Stimulated activated CD8-positive, alpha-beta memory T cell treated with anti-CD3 and anti-CD28 coated beads, Interleukin-4, amount 100 ng/mL, for 24 hours (primary cell): ENCODE results near the gene RUNX2.

Experiments used
- DNase-seq: peaks from one replicate; pipeline ENCODE4 v3.0.0-alpha.2; 2020; ENCODE audit warnings: low read depth

The RUNX2 gene

DNA sequence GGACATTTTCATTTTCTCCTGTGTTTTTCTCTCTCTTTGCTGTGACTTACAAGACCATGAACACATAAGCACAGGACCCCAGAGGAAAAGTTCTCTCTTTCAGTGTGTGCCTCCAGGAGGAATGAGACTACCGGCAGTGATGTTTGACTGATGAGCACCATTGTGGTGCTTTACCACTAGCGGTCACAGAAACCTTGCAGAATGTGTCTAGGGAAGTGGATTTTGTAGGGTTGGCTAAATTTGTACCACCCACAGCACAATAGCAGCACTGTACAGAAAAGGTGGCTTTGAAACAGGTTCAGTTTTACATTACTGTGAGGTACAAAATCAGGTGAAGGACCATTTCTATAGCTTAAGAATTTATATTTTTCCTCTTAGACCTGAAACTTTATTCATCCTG, 351.5 kb downstream of the RUNX2 start:
- DNase-seq, result no peak

DNA sequence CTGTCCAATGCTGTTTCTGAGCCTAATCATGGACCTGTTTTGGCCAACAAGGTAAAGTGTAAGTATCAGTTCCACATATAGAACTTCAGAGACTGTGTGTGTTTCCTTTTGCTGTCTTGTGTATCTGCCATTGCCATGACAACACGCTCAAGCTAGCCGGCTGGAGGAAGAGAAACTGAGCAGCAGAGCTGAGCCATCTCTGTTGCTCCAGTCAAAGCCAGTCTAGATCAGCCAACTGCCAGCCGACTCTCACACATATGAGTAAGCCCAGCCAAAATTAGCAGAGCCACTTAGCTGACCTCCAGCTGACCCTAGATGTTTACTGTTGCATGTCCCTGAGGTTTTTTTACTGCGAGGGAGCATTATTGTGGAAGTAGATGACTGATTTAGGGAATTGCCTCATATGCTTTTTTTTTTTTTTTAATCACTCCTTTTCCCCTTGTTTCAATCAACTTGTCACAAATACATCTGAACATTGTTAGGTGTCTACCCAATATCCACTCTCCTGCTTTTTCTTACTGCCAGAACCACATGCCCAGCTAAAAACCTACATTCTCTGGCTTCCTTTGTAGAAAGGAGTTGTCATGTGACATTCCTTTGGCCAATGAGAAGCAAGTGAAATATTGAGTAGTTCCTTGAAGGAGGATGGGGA, 353.9 kb downstream of the RUNX2 start:
- no peak for DNase-seq

DNA sequence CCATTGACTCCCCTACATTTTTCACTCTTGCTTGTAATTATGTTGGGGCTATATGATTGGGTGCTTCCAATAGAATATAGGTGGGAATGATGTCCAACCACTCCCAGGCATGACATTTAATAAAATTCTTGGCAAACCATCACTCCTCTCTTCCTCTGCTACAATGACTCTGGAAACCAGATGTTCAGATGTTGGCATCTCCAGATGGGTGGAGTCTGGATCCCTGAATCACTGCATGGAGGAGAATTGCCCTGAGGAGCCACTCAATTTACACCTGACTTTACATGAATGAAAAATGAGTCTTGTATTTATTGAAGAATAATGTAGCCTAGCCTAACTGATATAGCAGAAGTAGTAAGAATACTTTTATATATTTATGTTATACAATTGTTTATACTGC, 356.3 kb downstream of the RUNX2 start:
- no peak for DNase-seq

DNA sequence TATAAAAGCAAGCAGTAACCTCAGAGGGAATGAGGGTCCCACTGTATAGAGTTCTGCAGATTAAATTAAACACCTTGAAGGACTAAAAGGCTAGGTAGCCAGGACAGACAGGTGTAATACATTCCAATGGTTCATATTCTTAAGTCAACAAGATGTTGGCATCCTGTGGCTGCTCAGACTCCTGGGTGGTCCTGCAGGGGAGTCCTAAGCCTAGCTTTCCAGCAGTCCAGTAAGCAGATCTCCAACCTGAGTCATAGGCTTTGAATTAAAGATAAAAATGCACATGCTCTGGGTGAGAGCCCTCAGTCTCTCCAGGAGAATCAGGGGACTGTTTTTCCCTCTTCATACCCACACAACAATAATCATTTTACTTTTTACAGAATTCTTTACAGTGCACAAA, 356.9 kb downstream of the RUNX2 start:
- DNase-seq, result no peak

DNA sequence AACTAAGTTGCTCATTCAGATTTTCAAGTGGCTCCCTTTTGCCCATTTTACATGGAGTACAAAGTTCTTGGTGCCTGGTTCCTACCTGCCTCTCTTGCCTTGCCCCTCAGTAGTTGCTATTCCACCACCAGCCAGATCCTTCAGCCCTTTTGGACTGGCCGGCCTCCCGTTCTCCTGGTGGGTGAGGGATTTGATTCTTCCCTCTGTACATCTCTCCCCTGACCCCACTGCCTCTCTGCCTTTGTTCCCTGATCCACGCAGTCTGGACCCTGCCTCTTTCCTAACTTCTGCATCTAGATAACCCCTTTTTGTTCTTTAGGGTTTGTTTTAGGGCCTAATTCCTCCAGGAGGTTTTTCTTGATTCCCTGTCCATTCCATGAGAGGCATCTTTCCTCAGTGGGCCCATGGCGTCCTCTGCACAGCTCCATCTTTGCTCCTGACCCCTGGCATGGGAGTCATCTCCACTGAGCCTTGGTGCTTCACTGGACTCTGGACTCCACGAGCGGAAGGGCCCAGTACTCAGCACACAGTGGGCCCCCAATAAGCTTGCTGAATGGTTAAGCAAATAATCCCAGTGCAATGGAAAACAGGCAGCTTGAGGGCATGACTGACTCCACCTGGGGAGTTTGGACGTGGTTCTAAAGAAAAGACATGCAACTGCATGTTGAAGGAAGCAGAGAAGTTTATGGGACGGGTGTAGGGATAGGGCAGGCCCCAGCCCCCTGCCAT, 358.9 kb downstream of the RUNX2 start:
- DNase-seq, result no peak

DNA sequence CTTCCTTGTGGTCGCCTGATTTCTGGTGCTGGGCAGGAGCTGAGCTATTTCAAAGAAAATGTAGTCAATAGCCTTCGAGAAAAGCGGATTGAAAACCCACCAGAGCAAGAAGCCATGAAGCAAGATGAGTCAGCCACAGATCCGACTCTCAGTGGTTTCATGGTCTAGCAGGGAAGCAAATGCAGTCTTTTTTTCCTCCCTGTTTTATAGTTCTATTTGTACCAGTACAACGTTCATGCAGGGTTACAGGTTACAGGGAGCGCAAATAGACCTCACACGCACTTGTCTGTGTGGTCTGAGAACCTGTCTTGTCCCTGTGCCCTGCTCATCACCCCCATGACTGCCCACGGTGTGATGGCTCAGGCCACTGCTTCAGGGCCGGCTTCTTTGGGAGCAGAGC, 359.4 kb downstream of the RUNX2 start:
- no peak for DNase-seq

DNA sequence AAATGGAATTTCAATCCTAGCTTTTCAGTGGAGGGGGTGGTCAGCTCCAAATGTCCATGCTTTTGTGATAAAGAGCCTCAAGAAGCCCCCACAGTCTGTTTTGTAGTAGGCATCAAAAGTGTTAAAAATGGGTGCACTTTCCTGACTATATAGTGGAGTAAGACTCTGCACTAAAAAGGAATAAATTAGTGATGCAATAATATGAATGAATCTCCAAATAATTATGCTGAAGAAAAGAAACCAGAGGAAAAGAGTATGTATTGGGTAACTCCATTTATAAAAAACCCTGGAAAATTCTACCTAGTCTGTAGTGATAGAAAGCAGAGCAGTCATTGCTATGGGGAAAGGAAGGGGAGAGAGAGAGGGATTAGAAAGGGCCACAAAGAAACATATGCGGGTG, 360.1 kb downstream of the RUNX2 start:
- DNase-seq, result no peak

DNA sequence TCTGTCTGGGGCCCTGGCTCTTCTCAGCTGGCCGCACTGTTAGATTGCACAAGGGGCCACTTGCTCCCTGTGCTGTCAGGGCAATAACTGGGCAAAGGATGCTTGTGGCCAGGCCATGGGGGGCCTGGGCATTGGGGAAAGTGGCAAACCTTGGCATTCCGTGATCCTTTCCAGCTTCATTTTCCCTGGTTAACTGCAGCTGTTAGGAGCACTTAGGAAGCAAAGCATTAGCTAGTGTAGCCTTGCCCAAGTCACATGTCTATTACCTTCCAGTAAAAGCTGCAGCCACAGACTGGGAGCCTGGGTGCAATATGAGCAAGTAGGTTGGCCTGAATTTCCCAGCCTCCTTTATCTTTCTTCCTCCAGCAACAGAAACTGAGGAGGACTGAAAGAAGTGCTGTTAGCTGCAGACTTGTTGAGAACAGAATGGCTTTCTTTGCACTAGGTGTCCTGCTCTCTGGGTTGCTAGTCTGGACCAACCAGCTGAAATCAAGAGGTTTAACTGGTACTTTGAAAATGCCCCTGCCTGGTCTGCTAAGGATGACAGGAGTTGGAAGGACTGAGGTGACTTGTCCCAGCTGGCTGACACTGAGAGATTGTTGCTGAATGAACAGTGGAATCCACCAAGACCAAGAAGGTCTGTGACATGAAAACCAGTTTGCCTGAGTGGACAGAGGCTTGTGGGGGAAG, 361.9 kb downstream of the RUNX2 start:
- DNase-seq, result no peak

DNA sequence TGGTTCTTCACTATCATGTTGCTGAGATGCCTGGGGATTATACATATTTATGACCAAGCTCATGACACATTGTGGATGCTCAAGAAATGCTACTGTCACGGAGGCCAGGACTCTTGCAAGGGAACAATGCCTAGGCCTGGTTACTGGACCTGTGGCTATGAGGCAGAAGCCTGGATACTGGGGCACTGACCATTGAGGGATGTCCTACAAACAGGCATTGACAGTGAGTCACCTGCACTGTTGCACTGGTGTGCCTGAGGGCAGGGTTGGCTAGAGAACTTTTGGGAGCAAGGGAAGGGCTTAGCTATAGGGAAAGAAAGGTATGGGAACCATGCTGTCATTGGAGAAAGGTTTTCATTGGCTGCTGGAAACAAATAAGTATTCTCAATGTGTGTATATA, 362.7 kb downstream of the RUNX2 start:
- no peak for DNase-seq

DNA sequence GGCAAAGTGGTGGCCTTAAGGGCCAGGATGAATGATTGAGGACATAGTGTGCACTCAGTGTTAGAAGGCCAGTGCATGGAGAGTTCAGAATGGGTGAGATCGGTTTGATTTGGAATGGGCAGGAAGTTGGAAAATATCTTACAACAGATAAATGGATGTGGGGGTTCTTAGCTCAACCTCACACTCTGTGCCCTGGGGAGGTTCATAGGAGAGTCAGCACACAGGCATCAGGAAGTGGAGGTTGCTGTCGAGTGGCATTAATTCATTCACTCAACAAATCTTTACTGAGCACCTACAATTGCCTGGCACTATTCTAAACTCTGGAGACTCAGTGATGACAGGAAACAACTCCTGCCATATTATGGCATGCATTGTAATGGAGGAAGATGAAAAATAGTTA, 363.3 kb downstream of the RUNX2 start:
- no peak for DNase-seq

DNA sequence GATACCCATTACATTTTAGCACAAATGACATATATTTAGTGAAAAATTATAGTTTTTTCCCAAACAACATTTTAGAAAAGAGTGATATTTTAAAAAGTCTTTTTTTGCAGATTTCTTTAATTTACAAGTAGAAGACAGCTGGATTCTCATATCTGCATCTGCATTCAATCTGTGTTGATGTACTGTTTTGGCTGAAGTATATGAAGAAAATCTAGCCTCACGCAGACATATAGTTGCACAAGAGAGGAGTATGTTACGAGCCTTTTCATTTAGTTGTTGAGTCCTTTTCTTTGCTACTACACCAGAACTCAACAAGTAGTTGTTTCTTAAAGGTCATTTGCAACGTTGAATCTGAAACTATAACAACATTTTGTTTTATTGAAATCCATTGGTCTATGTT, 363.9 kb downstream of the RUNX2 start:
- DNase-seq, result no peak

DNA sequence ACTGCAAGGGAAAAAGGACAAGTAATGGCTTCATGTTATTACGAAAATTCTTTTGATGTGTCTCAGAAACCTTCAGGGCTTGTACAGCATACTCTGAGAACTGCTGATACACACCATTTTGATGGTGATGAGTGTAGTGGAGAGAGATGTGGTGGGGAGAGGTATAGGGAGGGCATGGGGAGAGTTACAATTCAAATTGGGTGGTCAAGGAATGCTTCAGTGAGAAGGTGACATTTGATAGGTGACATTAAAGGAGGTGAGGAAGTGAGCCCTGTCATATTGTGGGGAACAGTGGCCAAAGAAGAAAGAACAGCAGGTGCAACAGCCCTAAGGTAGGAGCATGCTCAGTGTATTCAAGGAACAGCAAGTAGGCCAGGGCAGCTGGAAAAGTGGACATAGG, 368.6 kb downstream of the RUNX2 start:
- no peak for DNase-seq

DNA sequence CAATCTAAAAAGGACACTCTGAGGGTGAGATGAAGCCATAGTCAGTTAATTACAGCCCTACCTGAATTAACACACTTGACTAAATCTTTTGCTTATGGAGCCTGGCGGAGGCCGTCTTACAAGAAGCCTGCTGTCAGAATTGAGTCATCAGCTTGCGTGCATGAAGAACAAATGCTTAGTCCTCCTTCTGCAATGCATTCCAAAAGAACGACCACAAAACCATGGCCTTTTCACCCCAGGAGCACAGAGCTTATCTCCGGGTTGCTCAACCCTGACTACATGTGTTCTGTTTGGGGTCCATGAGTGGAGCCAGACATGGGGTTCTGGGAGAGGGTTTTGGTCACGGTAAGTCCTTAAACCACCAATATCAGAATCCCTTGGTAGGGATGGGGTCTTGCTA, 369.5 kb downstream of the RUNX2 start:
- no peak for DNase-seq

DNA sequence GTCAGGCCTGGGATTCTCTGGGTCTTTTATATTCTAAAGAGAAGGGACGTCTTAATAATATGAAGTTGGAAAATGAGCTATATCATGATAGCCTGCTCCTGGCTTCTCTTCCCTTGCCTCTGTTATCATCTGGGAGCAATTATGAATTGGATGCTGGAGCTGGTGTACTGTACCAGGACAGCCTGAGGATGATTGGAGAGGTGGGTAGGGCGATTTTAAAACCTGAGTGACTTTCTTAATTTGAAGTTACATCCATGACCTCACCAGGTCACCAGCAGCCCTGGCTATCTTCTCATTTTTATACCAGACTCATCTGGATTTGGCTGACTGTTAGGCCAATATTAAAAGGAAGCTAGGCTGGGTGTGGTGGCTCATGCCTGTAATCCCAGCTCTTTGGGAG, 369.9 kb downstream of the RUNX2 start:
- no peak for DNase-seq

DNA sequence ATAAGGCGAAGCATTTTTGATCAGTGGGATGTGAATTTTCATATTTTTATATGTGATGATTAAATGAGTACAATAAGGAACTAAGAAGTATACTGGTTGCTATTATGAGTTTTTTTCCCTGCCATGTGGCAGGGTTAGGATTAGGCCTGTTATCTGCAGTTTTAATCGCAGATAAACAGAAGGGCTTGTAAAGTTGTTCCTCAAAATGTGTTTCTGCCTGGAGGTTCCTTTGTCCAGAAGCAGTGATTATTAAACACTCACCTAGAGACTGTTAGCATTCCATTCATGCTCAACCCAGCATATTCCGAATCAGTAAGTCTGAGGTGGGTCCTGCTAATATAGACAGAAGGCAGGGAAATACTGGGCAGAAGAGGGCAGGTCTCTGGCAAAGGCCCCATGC, 371.5 kb downstream of the RUNX2 start:
- DNase-seq, result no peak

DNA sequence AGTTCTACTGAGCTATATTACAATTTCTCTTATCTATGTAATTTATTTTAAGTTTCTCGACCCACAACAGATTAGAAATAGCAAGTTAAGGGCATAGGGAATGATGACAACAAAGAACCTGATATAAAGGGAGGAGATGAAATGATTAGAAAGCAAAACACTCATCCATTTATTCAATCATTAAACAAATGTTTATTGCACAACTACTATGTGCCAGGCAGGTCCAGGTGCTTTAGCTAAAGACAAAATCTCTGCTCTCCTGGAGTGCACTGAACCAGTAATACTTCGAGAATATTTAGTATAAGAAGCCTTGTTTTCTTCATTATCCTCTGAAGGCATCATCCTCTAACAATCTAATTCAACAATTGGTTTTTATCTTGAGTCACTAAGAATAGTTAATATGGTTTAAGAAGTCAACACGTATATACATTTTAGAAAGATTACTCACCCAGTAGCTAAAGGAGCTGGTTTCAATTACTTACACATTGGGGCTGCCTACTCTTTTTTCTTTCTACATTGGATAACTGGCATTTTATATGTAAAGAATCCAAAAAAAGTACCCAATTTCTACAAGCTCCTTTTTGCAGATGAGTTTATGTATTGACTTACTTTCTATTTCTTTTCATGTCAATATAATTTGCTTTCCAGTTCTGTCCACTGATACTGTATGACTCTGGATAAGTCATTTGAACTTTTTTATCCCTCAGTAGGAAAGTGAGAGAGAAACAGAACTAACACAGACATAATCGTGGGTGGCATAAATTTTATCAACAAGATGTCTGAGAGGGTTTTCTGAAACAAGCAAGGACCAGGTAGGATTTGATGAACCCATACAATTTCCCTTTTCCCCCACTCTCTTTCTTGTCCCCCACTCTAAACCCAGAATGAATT, 375.0 kb downstream of the RUNX2 start:
- no peak for DNase-seq

DNA sequence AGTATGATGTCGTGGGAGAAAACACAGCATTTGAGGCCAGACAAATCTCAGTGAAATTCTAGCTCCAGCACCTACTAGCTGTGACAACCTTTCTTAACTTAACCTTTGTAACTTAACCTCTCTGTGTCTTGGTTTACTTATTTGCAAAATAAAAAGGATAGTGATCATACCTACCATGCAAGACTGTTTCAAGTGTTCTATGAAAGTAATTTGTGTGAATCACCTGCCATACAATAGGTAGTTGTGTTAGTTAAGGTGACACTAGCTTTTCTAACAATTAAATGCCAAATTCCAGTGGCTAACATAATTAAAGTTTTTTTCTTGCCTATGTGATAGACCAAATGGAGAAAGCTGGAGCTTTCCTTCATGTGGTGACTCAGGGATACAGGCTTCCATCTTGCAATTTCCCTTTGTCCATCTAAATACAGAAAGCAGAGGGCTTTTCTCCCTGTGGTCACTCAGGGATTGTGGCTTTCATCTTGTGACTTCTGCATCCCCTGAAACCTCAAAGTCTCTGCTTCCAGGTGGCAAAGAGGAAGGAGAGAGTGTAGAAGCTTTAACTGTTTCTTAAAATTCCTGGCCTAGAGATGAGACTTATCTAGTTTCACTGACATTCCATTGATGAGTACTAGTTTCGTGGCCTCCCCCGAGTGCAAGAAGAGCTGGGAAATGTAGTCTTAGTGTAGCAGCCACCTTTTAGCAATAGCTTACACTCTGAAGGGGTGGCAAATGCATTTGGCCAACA, 376.1 kb downstream of the RUNX2 start:
- no peak for DNase-seq

DNA sequence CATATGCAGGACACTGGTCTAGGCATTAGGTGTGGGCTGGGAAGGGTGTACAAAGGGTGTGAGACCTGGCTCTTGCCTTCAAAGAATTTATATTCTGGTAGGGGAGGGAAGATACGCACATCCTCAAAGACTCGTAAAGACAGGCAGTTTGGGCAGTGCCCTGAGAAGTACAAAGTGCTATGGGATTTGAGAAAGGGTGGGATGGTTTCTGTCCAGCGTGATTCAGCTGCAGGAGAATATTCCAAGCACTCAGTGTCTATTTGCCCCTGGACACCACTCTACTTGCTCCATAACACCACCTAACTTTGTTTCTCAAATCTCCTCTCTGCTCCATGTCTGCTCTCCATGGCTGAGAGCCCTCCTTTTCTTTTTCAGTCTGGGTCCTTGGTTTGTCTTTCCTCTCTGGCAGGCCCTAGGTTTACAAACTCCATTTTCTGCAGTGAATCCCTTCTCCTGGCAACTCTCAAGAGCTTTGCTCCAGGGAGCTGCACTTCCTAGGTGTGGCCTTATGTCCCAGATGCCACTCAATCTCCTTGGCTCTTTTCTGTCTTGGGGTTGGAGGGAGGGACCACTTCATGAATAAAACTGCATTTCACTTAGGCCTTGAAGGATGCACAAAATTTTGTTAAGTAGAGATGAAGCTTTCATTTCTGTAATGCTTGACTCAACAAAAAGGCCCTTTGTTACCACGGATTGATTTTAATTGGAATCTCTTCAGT, 377.2 kb downstream of the RUNX2 start:
- DNase-seq, result no peak

DNA sequence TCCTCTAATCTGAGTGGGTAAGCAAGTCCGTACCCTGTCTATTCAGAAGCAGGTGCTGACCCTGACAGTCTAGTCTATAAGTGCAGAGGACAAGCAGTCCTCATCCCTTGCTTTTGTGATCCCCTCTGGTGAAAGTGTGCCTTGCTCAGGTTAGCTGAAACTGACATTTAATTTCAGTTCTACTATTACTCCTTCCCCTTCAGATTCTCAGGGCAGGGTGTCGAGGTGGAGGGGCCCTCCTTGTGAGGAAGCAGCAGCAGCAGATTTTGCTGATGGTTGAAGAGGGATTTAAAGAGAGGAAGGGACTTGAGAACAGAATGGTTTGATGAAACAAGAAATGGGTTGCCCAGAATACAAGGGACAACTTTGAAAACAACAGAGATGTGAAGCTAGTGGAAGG, 378.2 kb downstream of the RUNX2 start:
- no peak for DNase-seq

DNA sequence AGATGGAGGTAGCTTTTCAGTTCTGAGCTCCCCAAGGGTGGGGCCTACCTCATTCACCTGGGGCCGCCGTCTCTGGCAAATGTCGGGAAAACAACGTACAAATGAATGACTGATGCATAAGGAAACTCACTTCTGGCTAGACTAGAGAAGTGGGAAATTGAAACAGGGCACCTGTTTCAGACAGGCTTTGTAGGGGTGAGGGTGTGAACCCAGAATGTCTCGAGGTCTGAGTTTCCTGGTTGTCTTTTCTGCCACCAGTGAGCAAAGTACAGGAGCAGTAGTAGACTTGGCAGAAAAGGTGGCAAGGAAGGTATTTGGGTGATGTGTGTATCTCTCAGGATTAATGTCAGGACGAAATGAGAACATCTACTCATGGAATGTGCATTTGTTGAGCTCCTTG, 379.0 kb downstream of the RUNX2 start:
- DNase-seq, result no peak

DNA sequence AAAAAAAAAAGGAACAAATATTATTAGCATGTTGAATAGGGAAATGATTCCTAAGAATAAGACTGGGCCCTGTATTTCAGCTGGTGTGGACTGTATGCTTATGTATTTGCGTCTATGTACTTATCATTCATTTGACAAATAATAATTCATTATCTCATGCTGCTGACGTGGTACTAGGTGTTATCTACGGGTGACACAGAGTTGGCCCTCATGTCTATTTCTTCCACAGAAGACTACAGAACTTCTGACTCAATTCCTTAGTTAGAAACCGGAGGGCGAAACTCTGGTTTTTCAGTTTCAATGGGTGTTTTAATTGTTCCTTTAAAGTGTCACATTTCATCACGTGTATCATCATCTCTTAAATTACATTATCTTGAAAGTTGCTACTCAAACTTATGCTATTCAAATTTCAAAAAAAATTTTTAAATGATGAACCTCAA, 381.7 kb downstream of the RUNX2 start:
- DNase-seq, result no peak
